Stomach (tissue), 9 donors: ENCODE data around the gene ZNF850. TPM values are rescaled to one million over a fixed set of nuclear protein-coding genes. Genes with fewer than 3 reads are reported as not detected.
"Not testable (repeated sequence)": the region's sequence is repeated elsewhere in the genome, so short reads cannot be mapped to it uniquely, and the experiment has no call there.

Experiments
- DNase-seq, 2 donors: peaks; one replicate each; pipeline versions ENCODE4 v3.0.0 to v3.0.0-alpha.2; 2013 to 2019
- H3K27ac ChIP-seq, 5 donors: fragments of 200-600 bp in 4 of 5; sonication (generic) in 4 of 5; one replicate each; pipeline ENCODE4 v1.5.1; 2013 to 2019; ENCODE audit warnings: mild to moderate bottlenecking in 1 of 5, moderate library complexity in 1 of 5
- H3K27me3 ChIP-seq, 3 donors: fragments of 200-600 bp; sonication (generic); one replicate each; pipeline ENCODE4 v1.5.1; 2017 to 2019; ENCODE audit warnings: mixed run types in 1 of 3
- H3K36me3 ChIP-seq, 4 donors: fragments of 200-600 bp; sonication (generic); 1 replicate in 3 of 4; 2 replicates in 1 of 4; pipeline ENCODE4 v1.5.1; 2016 to 2019
- H3K4me1 ChIP-seq, 4 donors: fragments of 200-600 bp; sonication (generic); one replicate each; pipeline ENCODE4 v1.5.1; 2016 to 2019
- H3K4me3 ChIP-seq, 4 donors: fragments of 200-600 bp; sonication (generic) in 3 of 4; one replicate each; pipeline ENCODE4 v1.5.1; 2016 to 2019; ENCODE audit warnings: mild to moderate bottlenecking in 1 of 4
- H3K9me3 ChIP-seq, 4 donors: fragments of 200-600 bp; sonication (generic); one replicate each; pipeline ENCODE4 v1.5.1; 2016 to 2019
- CTCF ChIP-seq, 7 experiments: fragments of 450-650 bp in 4 of 7; fragments of 200-600 bp in 3 of 7; sonication (generic) in 3 of 7; IDR thresholded peaks; one replicate each; pipeline ENCODE4 v1.5.1; 2016 to 2019; ENCODE audit warnings: antibody characterized with exemption in 7 of 7, control low read depth in 2 of 7, mild to moderate bottlenecking in 1 of 7
- EP300 ChIP-seq: sonication (generic); formaldehyde crosslinking; IDR thresholded peaks from one replicate; pipeline ENCODE4 v1.6.1; 2017; ENCODE audit warnings: antibody characterized with exemption
- POLR2A ChIP-seq, 4 donors: fragments of 450-650 bp; IDR thresholded peaks; one replicate each; pipeline ENCODE4 v1.6.1; 2016; ENCODE audit warnings: antibody characterized with exemption in 4 of 4, control low read depth in 2 of 4, mild to moderate bottlenecking in 1 of 4, moderate library complexity in 1 of 4
- POLR2AphosphoS5 ChIP-seq, 3 donors: sonication (generic); formaldehyde crosslinking; IDR thresholded peaks; one replicate each; pipeline ENCODE4 v1.6.1; 2016; ENCODE audit warnings: antibody characterized with exemption in 3 of 3
- WGBS, 5 donors: extraction: QIAGEN DNeasy Blood & Tissue Kit in 3 of 5; methylation state at CpG; one replicate each; pipeline versions ENCODE4 v1.1.5 to v1.1.7; 2013 to 2018; 5-methylcytosine and 5-hydroxymethylcytosine counted together
- intact Hi-C: fragments of 100-400 bp; cut with DNase I; formaldehyde crosslinking; loops from one replicate; pipeline ENCODE4 v1.15.1; 2023; ENCODE audit warnings: low total_unique reads
- polyA plus RNA-seq, 3 donors: library from polyadenylated mRNA; stranded (reverse); fragments of 200-250 nt; gene quantifications; one replicate each; pipeline ENCODE4 v1.2.3, GENCODE V29; 2013
- total RNA-seq, 5 donors: library from RNA; depleted of rRNA; stranded (reverse); fragments of >200 nt; gene quantifications; one replicate each; pipeline versions ENCODE4 v1.1.0 to v1.2.3, GENCODE V29; 2014 to 2016
- donor health status: healthy with polysubstance abuse.
- donor health status: Bipolar disorder and iron deficiency.
- donor health status: healthy.

ZNF850 gene
- total and polyA plus RNA-seq, 8 donors: 0.15 to 10.1 (median 0.89) TPM; not detected in 1

GRCh38 chr19:36748431-36749275 lies 24.0 kb downstream of the ZNF850 start:
- 95 to 99% (median 98%) methylated on average over 10 of the region's 10 CpGs for WGBS, 5 donors
- Histone ChIP-seq H3K36me3 (peaks cover 24 to 100% (median 88%) of the 10 kb centered on the region in 4 donors), H3K27me3 (no peaks in the 10 kb centered on the region), H3K4me1 (no peaks in the 10 kb centered on the region), H3K4me3 (no peak overlapping the region), H3K9me3 (peaks cover 79 to 100% (median 99%) of the 10 kb centered on the region in 4 donors), H3K27ac (no peak overlapping the region)
- no peak for DNase-seq
- intact Hi-C loops: no loop called here
- TF ChIP-seq POLR2AphosphoS5 (IDR thresholded peaks at IDR 0.05): no peak
- TF ChIP-seq POLR2A (IDR thresholded peaks at IDR 0.05): no peak
- TF ChIP-seq CTCF (IDR thresholded peaks at IDR 0.05): no peak
- no peak for TF ChIP-seq EP300

GRCh38 chr19:36747750-36748149 lies 24.9 kb downstream of the ZNF850 start:
- no peak overlapping the region for H3K27ac ChIP-seq
- WGBS, 5 donors: 94 to 99% (median 97%) methylated on average over 10 of the region's 10 CpGs
- intact Hi-C loops: no loop called here
- TF ChIP-seq POLR2AphosphoS5 (IDR thresholded peaks at IDR 0.05) (no peak), EP300 (no peak), CTCF (IDR thresholded peaks at IDR 0.05) (no peak), POLR2A (IDR thresholded peaks at IDR 0.05) (no peak)
- H3K27me3 ChIP-seq: no peaks in the 10 kb centered on the region
- no peak overlapping the region for H3K4me3 ChIP-seq
- peaks cover 24 to 100% (median 80%) of the 10 kb centered on the region in 4 donors for H3K36me3 ChIP-seq
- H3K9me3 ChIP-seq: peaks cover 78 to 100% (median 99%) of the 10 kb centered on the region in 4 donors
- no peaks in the 10 kb centered on the region for H3K4me1 ChIP-seq
- no peak for DNase-seq

GRCh38 chr19:36745870-36746269 lies 26.7 kb downstream of the ZNF850 start:
- TF ChIP-seq EP300: no peak
- no peak for TF ChIP-seq CTCF (IDR thresholded peaks at IDR 0.05)
- no peak for TF ChIP-seq POLR2A (IDR thresholded peaks at IDR 0.05)
- no peak for TF ChIP-seq POLR2AphosphoS5 (IDR thresholded peaks at IDR 0.05)
- Histone ChIP-seq H3K9me3 (peaks cover 78 to 100% (median 100%) of the 10 kb centered on the region in 4 donors), H3K36me3 (peaks cover 24 to 91% (median 63%) of the 10 kb centered on the region in 4 donors)

GRCh38 chr19:36736166-36736565 lies 36.4 kb downstream of the ZNF850 start:
- H3K4me1 ChIP-seq, intact Hi-C loops, DNase-seq, H3K27me3 ChIP-seq, H3K4me3 ChIP-seq, H3K27ac ChIP-seq: not testable (repeated sequence)
- WGBS, 5 donors: 51 to 63% (median 54%) methylated on average over 9 of the region's 9 CpGs
- Histone ChIP-seq H3K36me3 (peaks cover 0 to 61% (median 19%) of the 10 kb centered on the region in 4 donors), H3K9me3 (peaks cover 67 to 100% (median 99%) of the 10 kb centered on the region in 4 donors)

More at GRCh38 chr19:36745870-36746269, 26.7 kb downstream of the ZNF850 start:
- H3K4me3 ChIP-seq: no peak overlapping the region
- no peak for DNase-seq
- no peaks in the 10 kb centered on the region for H3K27me3 ChIP-seq
- no peak overlapping the region for H3K27ac ChIP-seq
- intact Hi-C loops: no loop called here
- 96 to 99% (median 98%) methylated on average over 4 of the region's 4 CpGs for WGBS, 5 donors
- no peaks in the 10 kb centered on the region for H3K4me1 ChIP-seq
